Measurements from ENCODE around the gene MSRB1. TPM values are rescaled to one million over a fixed set of nuclear protein-coding genes. Genes with fewer than 3 reads are reported as not detected.

The MSRB1 gene
- total and polyA plus RNA-seq, 9 of the 15 experiments (the other 6 are each of a cell fraction or from before 2014, with no cell fraction given): 5.4 to 33.7 (median 25.7) TPM

- Histone ChIP-seq H3K4me3 (no peak overlapping the region), H3K79me2 (ENCODE audit: control insufficient read depth, insufficient read depth, low read length) (peaks cover 8% of the 10 kb centered on the region), H3K4me2 (ENCODE audit: insufficient read depth, low read length) (no peak overlapping the region), H3K9ac (ENCODE audit: insufficient read depth in 1 of 2, low read depth in 2 of 2, low read length in 2 of 2) (no peak overlapping the region; a peak in 1 of 4 replicates), H3K36me3 (ENCODE audit: control insufficient read depth, insufficient read depth, low read length) (peaks cover 44% of the 10 kb centered on the region; the same call in 2 of the 3 replicates), H3K27ac (ENCODE audit: extremely low read depth, low read depth, low read length) (no peak overlapping the region), H4K20me1 (replicated peaks; ENCODE audit: control insufficient read depth, insufficient read depth, low read length) (no peaks in the 10 kb centered on the region), H3K27me3 (ENCODE audit: control insufficient read depth in 2 of 2, insufficient read depth in 2 of 2, low read length in 2 of 2) (no peaks in the 10 kb centered on the region), H3K9me3 (replicated peaks; ENCODE audit: control insufficient read depth, insufficient read depth, low read depth, low read length) (no peaks in the 10 kb centered on the region), H3K9me1 (ENCODE audit: control insufficient read depth, insufficient read depth, low read length) (no peaks in the 10 kb centered on the region), H2AFZ (ENCODE audit: low read depth, low read length) (no peak overlapping the region), H3K4me1 (replicated peaks in 1 of 2; ENCODE audit: control insufficient read depth in 2 of 2, insufficient read depth in 2 of 2, low read length in 2 of 2) (peaks cover 2 to 84% of the 10 kb centered on the region in 2 experiments; a peak in 4 of 5 replicates)
- no TSS peak for BruUV-seq (replicated peaks)
- ChIA-PET POLR2A (interaction anchor here (0.9 to 10.2 kb wide), 2 partner anchors 8 to 14 kb away, joined by 4 to 103 read pairs; partner anchors contain the start of genes RNF151, RPS2 and TBL3), CTCF (ENCODE audit: low intra/inter-chr PET ratio) (no interaction called here)
- FAIRE-seq (no peak), DNase-seq (ENCODE audit: extremely low read depth in 1 of 4, low spot score in 3 of 4) (peak in 1 of 4 experiments; percentile 10), ATAC-seq (no peak)
- WGBS (ENCODE audit: insufficient coverage, low coverage, missing lambda C conversion rate): 89% methylated on average over 32 of the region's 53 CpGs
- no peak for TF ChIP-seq NONO (IDR thresholded peaks at IDR 0.05; ENCODE audit: low read depth in 2 of 2, low read length in 1 of 2)
- TF ChIP-seq POLR2G (IDR thresholded peaks at IDR 0.05; ENCODE audit: low read depth, low read length): peak; percentile 69
- TF ChIP-seq FIP1L1 (IDR thresholded peaks at IDR 0.05; ENCODE audit: low read depth, low read length, poor library complexity, severe bottlenecking): peak; percentile 17
- no peak for TF ChIP-seq ZNF174 (CRISPR knock-in tag; IDR thresholded peaks at IDR 0.05)
- peak; percentile 25 for TF ChIP-seq POLR2A (conservative IDR thresholded peaks at IDR 0.05)
- TF ChIP-seq XRCC5 (IDR thresholded peaks at IDR 0.05; ENCODE audit: low read depth, low read length): no peak
- 0 out of 2 replicates have a peak, but pooled peaks have one; percentile 6 for TF ChIP-seq RBFOX2 (IDR thresholded peaks at IDR 0.05; ENCODE audit: low read depth, low read length)
- TF ChIP-seq ZBTB33 (CRISPR knock-in tag; IDR thresholded peaks at IDR 0.05): peak; percentile 36; the same call in 1 of the 2 replicates
- in situ Hi-C loops (cut with MboI) (no loop called here), intact Hi-C loops (cut with micrococcal nuclease) (no loop called here)
These were observed 37.2 kb upstream of the MSRB1 start for GRCh38 chr16:1980030-1980769.
